Osteoblast (primary cell): Measurements from ENCODE around the gene INPP4B. TPM values are rescaled to one million over a fixed set of nuclear protein-coding genes. Genes with fewer than 3 reads are reported as not detected.
A peak's percentile ranks its signal among the peaks of the same experiment; 100 is the strongest.

ENCODE experiments used
- DNase-seq: peaks from one replicate; pipeline ENCODE4 v3.0.0; 2011; ENCODE audit warnings: low spot score, mixed read lengths; ENCODE audit not compliant: insufficient read length; ENCODE audit errors: missing footprints
- H2AFZ ChIP-seq: 2 replicates; pipeline ENCODE4 v1.6.0; 2011; ENCODE audit warnings: mild to moderate bottlenecking, low read length
- H3K27ac ChIP-seq: 2 replicates; pipeline ENCODE4 v1.5.1; 2011; ENCODE audit warnings: mild to moderate bottlenecking, low read depth, low read length, moderate library complexity
- H3K27me3 ChIP-seq: 2 replicates; pipeline ENCODE4 v1.6.0; 2012; ENCODE audit warnings: mild to moderate bottlenecking, control low read depth, inconsistent platforms, low read length, moderate library complexity; ENCODE audit not compliant: insufficient read depth
- H3K36me3 ChIP-seq: 2 replicates; pipeline ENCODE4 v1.5.1; 2011; ENCODE audit warnings: mild to moderate bottlenecking, low read length, control low read depth, moderate library complexity; ENCODE audit not compliant: insufficient read depth
- H3K4me1 ChIP-seq: 2 replicates; pipeline ENCODE4 v1.5.1; 2011; ENCODE audit warnings: mild to moderate bottlenecking, low read length, control low read depth, moderate library complexity; ENCODE audit not compliant: insufficient read depth
- H3K4me2 ChIP-seq: 2 replicates; pipeline ENCODE4 v1.6.0; 2011; ENCODE audit warnings: mild to moderate bottlenecking, low read length; ENCODE audit not compliant: insufficient read depth
- H3K4me3 ChIP-seq: fragments of 200-600 bp; sonication (generic); 3 replicates; pipeline ENCODE4 v1.5.1; 2012; ENCODE audit warnings: mild to moderate bottlenecking, low read length, inconsistent platforms; ENCODE audit not compliant: insufficient read depth
- H3K79me2 ChIP-seq: 2 replicates; pipeline ENCODE4 v1.6.0; 2012; ENCODE audit warnings: mild to moderate bottlenecking, low read length, control low read depth, inconsistent platforms; ENCODE audit not compliant: insufficient read depth
- H3K9me3 ChIP-seq: 2 replicates; pipeline ENCODE4 v1.5.1; 2011; ENCODE audit warnings: low read depth, low read length, control low read depth
- H4K20me1 ChIP-seq: 2 replicates; pipeline ENCODE4 v1.6.0; 2012; ENCODE audit warnings: mild to moderate bottlenecking, low read length, control low read depth; ENCODE audit not compliant: insufficient read depth
- total RNA-seq: library from RNA; depleted of rRNA; stranded (reverse); fragments of >200 nt; gene quantifications from 2 replicates; pipeline ENCODE4 v1.2.3, GENCODE V29; 2012
- TF ChIP-seq, protein P1 (sequence below): IDR thresholded peaks from 2 replicates; pipeline ENCODE4 v1.5.1; 2011; ENCODE audit warnings: mild to moderate bottlenecking, low read depth, low read length, moderate library complexity; ENCODE audit errors: extremely low read depth

Gene INPP4B
- total RNA-seq, 1 donor: 11.6 TPM

DNA sequence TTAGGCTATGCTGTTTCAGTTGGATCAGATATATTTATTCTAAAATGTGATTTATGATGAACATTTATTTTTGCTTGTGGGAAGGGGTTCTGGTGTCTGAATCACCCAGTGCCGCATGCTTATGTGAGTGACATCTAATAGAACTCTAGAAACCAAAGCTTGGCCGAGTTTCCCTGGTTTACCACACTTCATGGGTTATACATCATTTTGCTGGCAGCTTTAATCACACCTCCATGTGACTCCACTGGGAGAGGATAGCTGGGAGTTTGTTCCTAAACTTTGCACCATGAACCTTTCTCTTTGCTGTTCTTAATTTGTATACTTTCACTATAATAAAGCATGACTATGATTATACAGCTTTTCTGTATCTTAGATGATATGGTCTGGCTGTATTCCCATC is 382.9 kb downstream of the INPP4B start:
- no peak for DNase-seq
- Histone ChIP-seq H3K27ac (no peak overlapping the region), H3K4me3 (no peak overlapping the region), H3K27me3 (no peaks in the 10 kb centered on the region), H4K20me1 (no peaks in the 10 kb centered on the region), H3K9me3 (no peaks in the 10 kb centered on the region), H3K4me1 (no peaks in the 10 kb centered on the region), H2AFZ (no peak overlapping the region), H3K79me2 (no peaks in the 10 kb centered on the region), H3K36me3 (no peaks in the 10 kb centered on the region), H3K4me2 (no peak overlapping the region)
- TF ChIP-seq, protein P1, sequence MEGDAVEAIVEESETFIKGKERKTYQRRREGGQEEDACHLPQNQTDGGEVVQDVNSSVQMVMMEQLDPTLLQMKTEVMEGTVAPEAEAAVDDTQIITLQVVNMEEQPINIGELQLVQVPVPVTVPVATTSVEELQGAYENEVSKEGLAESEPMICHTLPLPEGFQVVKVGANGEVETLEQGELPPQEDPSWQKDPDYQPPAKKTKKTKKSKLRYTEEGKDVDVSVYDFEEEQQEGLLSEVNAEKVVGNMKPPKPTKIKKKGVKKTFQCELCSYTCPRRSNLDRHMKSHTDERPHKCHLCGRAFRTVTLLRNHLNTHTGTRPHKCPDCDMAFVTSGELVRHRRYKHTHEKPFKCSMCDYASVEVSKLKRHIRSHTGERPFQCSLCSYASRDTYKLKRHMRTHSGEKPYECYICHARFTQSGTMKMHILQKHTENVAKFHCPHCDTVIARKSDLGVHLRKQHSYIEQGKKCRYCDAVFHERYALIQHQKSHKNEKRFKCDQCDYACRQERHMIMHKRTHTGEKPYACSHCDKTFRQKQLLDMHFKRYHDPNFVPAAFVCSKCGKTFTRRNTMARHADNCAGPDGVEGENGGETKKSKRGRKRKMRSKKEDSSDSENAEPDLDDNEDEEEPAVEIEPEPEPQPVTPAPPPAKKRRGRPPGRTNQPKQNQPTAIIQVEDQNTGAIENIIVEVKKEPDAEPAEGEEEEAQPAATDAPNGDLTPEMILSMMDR: no peak

DNA sequence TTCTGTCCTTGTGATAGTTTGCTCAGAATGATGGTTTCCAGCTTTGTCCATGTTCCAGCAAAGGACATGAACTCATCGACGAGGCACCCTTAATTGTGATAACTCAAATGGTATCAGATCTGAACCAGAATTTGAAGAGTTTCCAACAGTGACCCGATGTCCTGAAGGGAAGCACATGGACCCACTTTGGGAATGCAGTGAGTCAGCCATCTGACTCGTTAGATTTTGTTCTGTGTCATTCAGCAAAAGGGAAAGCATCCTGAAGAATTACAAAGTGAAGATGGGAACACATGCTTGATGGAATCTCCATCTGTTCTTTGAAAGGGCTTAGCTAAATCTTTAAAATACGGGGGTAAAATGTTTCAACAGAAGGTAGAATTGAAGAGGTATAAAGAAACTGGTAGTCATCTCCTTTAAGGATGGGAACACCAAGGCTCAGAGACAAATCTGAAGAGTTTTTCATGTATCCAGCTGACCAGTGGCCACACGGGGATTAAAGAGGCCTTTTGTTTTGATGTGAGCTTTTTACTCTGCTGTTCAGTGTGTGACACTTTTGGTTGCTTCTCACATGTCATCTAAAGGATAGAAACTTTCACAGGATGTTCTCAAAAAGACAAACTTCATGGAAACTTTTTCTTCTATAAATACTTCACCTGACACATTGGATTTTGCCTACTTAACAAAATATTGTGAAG is 393.8 kb downstream of the INPP4B start:
- peak overlapping the region; percentile 3 for H2AFZ ChIP-seq
- peak overlapping the region; percentile 4 for H3K4me2 ChIP-seq
- peak; percentile 6 for DNase-seq
- no peaks in the 10 kb centered on the region for H3K9me3 ChIP-seq
- H3K4me1 ChIP-seq: no peaks in the 10 kb centered on the region
- no peaks in the 10 kb centered on the region for H3K36me3 ChIP-seq
- H3K27me3 ChIP-seq: no peaks in the 10 kb centered on the region
- H3K4me3 ChIP-seq: no peak overlapping the region
- no peaks in the 10 kb centered on the region for H3K79me2 ChIP-seq
- no peak overlapping the region for H3K27ac ChIP-seq
- H4K20me1 ChIP-seq: no peaks in the 10 kb centered on the region
- TF ChIP-seq, protein P1: no peak

DNA sequence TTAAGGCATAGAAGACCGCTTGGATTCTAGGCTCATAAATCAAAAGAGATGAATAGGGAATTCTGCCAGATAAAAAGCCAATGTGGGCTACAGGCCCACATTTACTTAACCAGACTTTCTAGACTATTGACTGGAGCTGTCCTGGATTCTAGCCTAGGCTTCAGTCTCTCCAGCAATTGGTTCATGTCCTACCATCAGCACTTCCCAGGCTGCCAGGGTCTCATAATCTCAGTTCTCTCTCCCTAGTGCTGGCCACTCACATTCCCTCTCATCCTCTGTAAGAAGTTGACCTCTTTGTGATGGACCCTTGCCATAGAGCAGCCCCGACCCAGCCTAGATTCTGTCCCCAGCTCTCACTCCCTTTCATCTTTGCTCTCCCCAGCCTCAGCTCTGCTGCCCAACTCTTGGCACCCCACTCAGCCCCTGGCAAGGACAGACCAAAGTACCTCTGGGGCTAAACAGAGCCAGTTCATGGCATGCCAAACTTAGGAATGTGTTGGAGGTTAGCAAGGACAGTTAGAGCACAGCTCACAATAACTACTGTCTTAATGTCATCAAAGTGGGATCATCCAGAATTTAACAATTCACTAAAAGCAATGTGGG is 396.2 kb downstream of the INPP4B start:
- no peak overlapping the region for H2AFZ ChIP-seq
- no peaks in the 10 kb centered on the region for H3K79me2 ChIP-seq
- H3K27ac ChIP-seq: no peak overlapping the region
- H3K4me2 ChIP-seq: no peak overlapping the region
- no peak overlapping the region for H3K4me3 ChIP-seq
- H3K36me3 ChIP-seq: no peaks in the 10 kb centered on the region
- H3K4me1 ChIP-seq: no peaks in the 10 kb centered on the region
- no peaks in the 10 kb centered on the region for H3K9me3 ChIP-seq
- no peaks in the 10 kb centered on the region for H4K20me1 ChIP-seq
- no peak for DNase-seq
- H3K27me3 ChIP-seq: no peaks in the 10 kb centered on the region
- TF ChIP-seq, protein P1: no peak

DNA sequence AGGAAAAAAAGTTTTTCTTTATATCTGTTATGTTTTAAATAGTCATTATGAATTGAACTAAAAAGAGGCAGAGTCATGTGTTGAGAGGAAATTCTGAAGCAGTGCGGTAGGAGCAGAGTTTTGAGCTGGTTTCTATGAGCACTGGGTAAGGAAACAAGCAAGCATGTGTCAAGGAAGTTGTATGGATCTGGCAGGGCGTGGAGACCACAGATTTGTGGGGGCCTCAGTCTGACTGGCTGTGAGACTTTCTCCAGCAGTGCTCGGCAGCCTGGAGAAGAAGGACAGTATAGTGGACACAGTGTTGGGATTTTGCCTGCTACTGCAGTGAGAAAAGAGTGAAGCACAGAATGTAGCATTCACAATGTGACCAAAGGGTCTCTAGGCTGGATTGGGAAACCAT is 399.1 kb downstream of the INPP4B start:
- Histone ChIP-seq H3K9me3 (no peaks in the 10 kb centered on the region), H3K27me3 (no peaks in the 10 kb centered on the region), H3K4me1 (no peaks in the 10 kb centered on the region), H3K4me2 (no peak overlapping the region), H4K20me1 (no peaks in the 10 kb centered on the region), H3K4me3 (no peak overlapping the region), H3K27ac (no peak overlapping the region), H3K79me2 (no peaks in the 10 kb centered on the region), H3K36me3 (no peaks in the 10 kb centered on the region), H2AFZ (peak overlapping the region; percentile 64)
- TF ChIP-seq, protein P1: no peak
- no peak for DNase-seq
